T-cell (primary cell): ENCODE data around the gene MIEF1. TPM values are rescaled to one million over a fixed set of nuclear protein-coding genes. Genes with fewer than 3 reads are reported as not detected.

Experiments
- ATAC-seq, 4 experiments: fragments of 200-7000 bp in 3 of 4; fragments of 150-1000 bp in 1 of 4; cut with Tn5 transposase; replicated peaks in 1 of 4; 1 replicate in 3 of 4; 2 replicates in 1 of 4; pipeline ENCODE4 v1.10.0; 2021; ENCODE audit warnings: moderate library complexity in 3 of 4, mild to moderate bottlenecking in 2 of 4, moderate number of reproducible peaks in 1 of 4
- CTCF ChIA-PET, 2 donors: fragments of 300-600 bp; sonication (Branson Sonifier 250); formaldehyde crosslinking; loops; one replicate each; lab custom pipeline; 2022; ENCODE audit warnings: antibody characterized with exemption in 2 of 2; lab: Charles Lee
- POLR2A ChIA-PET, 2 donors: fragments of 300-600 bp; sonication (Branson Sonifier 250); formaldehyde crosslinking; loops; one replicate each; lab custom pipeline; 2022; ENCODE audit warnings: antibody characterized with exemption in 2 of 2; lab: Charles Lee
- DNase-seq, 35 experiments: peaks; one replicate each; pipeline versions ENCODE4 v3.0.0 to v3.0.0-alpha.2; 2013 to 2023
- H3K27ac ChIP-seq: one replicate; pipeline ENCODE4 v1.5.1; 2013; ENCODE audit warnings: low read length
- H3K27me3 ChIP-seq, 2 experiments: replicated peaks in 1 of 2; 1 replicate in 1 of 2; 2 replicates in 1 of 2; pipeline versions ENCODE4 v1.6.1 to v1.7.0; 2013; ENCODE audit warnings: low read length in 1 of 2, mixed read lengths in 1 of 2; ENCODE audit not compliant: control insufficient read depth in 2 of 2, insufficient read depth in 2 of 2; ENCODE audit errors: extremely low read depth in 1 of 2
- H3K36me3 ChIP-seq, 2 donors: 1 replicate in 1 of 2; 2 replicates in 1 of 2; pipeline versions ENCODE4 v1.6.1 to v1.7.0; 2013; ENCODE audit warnings: low read length in 1 of 2; ENCODE audit not compliant: control insufficient read depth in 2 of 2, insufficient read depth in 1 of 2; ENCODE audit errors: extremely low read depth in 1 of 2
- H3K4me1 ChIP-seq, 2 experiments: 1 replicate in 1 of 2; 2 replicates in 1 of 2; pipeline versions ENCODE4 v1.6.1 to v1.7.0; 2013; ENCODE audit warnings: low read length in 2 of 2, mixed read lengths in 1 of 2; ENCODE audit not compliant: insufficient read depth in 2 of 2, control insufficient read depth in 1 of 2; ENCODE audit errors: extremely low read depth in 1 of 2
- H3K4me3 ChIP-seq, 2 donors: 1 replicate in 1 of 2; 2 replicates in 1 of 2; pipeline versions ENCODE4 v1.5.1 to v1.7.0; 2013; ENCODE audit warnings: mild to moderate bottlenecking in 2 of 2, low read length in 1 of 2, moderate library complexity in 1 of 2; ENCODE audit not compliant: control insufficient read depth in 1 of 2; ENCODE audit errors: extremely low read depth in 1 of 2
- H3K9me3 ChIP-seq: 2 replicates; pipeline ENCODE4 v1.7.0; 2013
- H3K27ac Mint-ChIP-seq, 2 donors: one replicate each; pipeline ENCODE4 v1.8.0; 2020 to 2021; ENCODE audit warnings: mild to moderate bottlenecking in 2 of 2, mixed read lengths in 2 of 2
- H3K27me3 Mint-ChIP-seq, 2 donors: one replicate each; pipeline ENCODE4 v1.8.0; 2021 to 2022; ENCODE audit warnings: mixed read lengths in 2 of 2
- H3K36me3 Mint-ChIP-seq: one replicate; pipeline ENCODE4 v1.8.0; 2021; ENCODE audit warnings: mixed read lengths
- H3K4me1 Mint-ChIP-seq, 3 donors: one replicate each; pipeline ENCODE4 v1.8.0; 2020 to 2022; ENCODE audit warnings: mixed read lengths in 3 of 3, mild to moderate bottlenecking in 1 of 3
- H3K4me3 Mint-ChIP-seq, 3 donors: one replicate each; pipeline ENCODE4 v1.8.0; 2020 to 2022; ENCODE audit warnings: mild to moderate bottlenecking in 3 of 3, mixed read lengths in 3 of 3, moderate library complexity in 3 of 3
- H3K9me3 Mint-ChIP-seq, 3 donors: one replicate each; pipeline ENCODE4 v1.8.0; 2020 to 2022; ENCODE audit warnings: mixed read lengths in 3 of 3
- WGBS: methylation state at CpG from one replicate; pipeline ENCODE4 v1.1.5; 2013; ENCODE audit warnings: missing lambda C conversion rate; ENCODE audit not compliant: insufficient coverage; 5-methylcytosine and 5-hydroxymethylcytosine counted together
- total RNA-seq, 35 experiments: library from RNA in 6 of 35; stranded (reverse) in 6 of 35; fragments of 120-200 nt in 1 of 35; gene quantifications; one replicate each; pipeline versions ENCODE4 v1.2.1 to v1.2.4 and lab custom pipeline; 2013 to 2026

The MIEF1 gene
- total RNA-seq, 5 donors from 2014 or later (not counting 1 experiment from before 2014, with no cell fraction given) = 19.7 to 44.1 (median 38.5) TPM

DNA sequence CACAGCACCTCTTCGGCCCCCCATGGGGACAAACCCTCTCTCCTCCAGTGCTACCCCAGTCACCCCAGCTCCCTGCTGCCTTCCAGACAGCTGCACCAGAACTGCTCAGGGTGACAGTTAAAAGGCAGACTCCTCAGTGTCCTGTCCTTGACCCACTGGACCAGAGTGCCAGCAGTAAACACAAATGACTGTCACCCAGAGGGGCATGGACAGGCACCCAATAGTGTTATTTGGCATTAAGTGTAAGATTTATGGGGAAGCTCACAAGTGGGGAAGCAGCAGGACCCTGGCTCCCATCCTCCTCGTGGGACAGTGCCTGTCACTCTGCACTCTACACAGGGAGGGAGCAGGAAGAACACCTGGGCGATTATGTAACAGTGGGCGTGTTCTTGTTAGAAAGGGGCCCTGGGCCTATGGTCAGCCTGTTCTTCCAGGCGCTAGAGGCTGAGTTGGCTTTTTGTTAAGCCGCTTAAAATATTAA, 25.4 kb downstream of the MIEF1 start:
- Histone ChIP-seq H3K27ac (peak overlapping the region; percentile 40), H3K9me3 (no peaks in the 10 kb centered on the region), H3K4me3 (no peak overlapping the region), H3K4me1 (peaks cover 44 to 97% of the 10 kb centered on the region in 2 experiments), H3K36me3 (peaks cover 17 to 62% of the 10 kb centered on the region in 2 donors), H3K27me3 (no peaks in the 10 kb centered on the region)
- Mint-ChIP-seq H3K27ac (peak overlapping the region; percentile 85 to 92), H3K36me3 (peaks cover 30% of the 10 kb centered on the region), H3K4me3 (peak overlapping the region in 2 of 3 donors; percentile 5 to 97), H3K9me3 (no peaks in the 10 kb centered on the region), H3K27me3 (no peaks in the 10 kb centered on the region), H3K4me1 (peaks cover 88 to 91% (median 88%) of the 10 kb centered on the region in 3 donors)
- 78% methylated on average over 4 of the region's 6 CpGs for WGBS
- CTCF ChIA-PET = no interaction called here
- DNase-seq (peak in 1 of 35 experiments; percentile 11), ATAC-seq (no peak)
- POLR2A ChIA-PET = interaction anchor here in 1 of 2 donors (0.6 kb wide), 1 partner anchor 583 kb away, joined by 3 read pairs; no protein-coding TSS in a partner anchor

DNA sequence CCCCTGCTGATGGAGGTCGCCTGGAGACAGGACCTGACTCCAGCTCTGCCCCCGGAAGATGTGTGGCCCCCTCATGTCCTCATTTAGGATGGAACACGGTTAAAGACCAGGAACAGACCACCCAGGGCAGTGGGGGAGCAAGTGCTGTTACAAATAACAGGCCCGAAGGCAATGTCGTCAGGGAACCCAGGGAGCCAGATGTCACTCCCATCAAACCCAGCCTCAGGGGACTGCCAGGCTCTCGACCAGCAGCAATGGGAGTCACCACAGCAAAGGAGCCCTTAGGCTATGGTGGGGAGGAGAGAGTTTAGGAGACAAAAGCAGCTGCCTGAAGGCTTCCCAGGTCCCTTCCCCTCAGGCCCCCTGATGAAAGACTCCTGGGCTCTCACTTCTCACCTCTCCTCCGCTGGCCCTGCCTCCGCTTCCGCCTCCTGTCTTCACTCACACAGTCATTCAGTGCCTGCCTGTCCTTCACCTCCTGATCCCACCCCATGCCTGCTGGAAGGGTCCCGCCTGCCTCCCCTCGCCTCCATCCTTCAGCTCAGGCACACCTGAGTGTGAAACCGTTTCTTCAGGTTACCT, 26.1 kb downstream of the MIEF1 start:
- H3K4me3 ChIP-seq = no peak overlapping the region
- H3K9me3 ChIP-seq = no peaks in the 10 kb centered on the region
- DNase-seq (peak in 1 of 35 experiments; percentile 21), ATAC-seq (no peak)
- Mint-ChIP-seq H3K4me3 (peak overlapping the region in 2 of 3 donors; percentile 28 to 97), H3K4me1 (peaks cover 85 to 86% (median 85%) of the 10 kb centered on the region in 3 donors), H3K36me3 (peaks cover 27% of the 10 kb centered on the region), H3K27ac (peak overlapping the region; percentile 84 to 92), H3K27me3 (no peaks in the 10 kb centered on the region), H3K9me3 (no peaks in the 10 kb centered on the region)
- 81% methylated on average over 6 of the region's 12 CpGs for WGBS
- peaks cover 15 to 56% of the 10 kb centered on the region in 2 donors for H3K36me3 ChIP-seq
- H3K27ac ChIP-seq = peak overlapping the region; percentile 40
- H3K4me1 ChIP-seq = peaks cover 38 to 91% of the 10 kb centered on the region in 2 experiments
- POLR2A ChIA-PET = interaction anchor here in 1 of 2 donors (0.6 to 1.5 kb wide), 3 partner anchors 8 to 1339 kb away, joined by 3 to 19 read pairs (median 4); partner anchors contain the start of genes ATF4 and RPL3
- no peaks in the 10 kb centered on the region for H3K27me3 ChIP-seq
- CTCF ChIA-PET = interaction anchor here (0.5 to 2.7 kb wide), 10 partner anchors 12 to 527 kb away, joined by 3 to 27 read pairs (median 6); partner anchors contain the start of gene TAB1 (in 1 of the 2)

DNA sequence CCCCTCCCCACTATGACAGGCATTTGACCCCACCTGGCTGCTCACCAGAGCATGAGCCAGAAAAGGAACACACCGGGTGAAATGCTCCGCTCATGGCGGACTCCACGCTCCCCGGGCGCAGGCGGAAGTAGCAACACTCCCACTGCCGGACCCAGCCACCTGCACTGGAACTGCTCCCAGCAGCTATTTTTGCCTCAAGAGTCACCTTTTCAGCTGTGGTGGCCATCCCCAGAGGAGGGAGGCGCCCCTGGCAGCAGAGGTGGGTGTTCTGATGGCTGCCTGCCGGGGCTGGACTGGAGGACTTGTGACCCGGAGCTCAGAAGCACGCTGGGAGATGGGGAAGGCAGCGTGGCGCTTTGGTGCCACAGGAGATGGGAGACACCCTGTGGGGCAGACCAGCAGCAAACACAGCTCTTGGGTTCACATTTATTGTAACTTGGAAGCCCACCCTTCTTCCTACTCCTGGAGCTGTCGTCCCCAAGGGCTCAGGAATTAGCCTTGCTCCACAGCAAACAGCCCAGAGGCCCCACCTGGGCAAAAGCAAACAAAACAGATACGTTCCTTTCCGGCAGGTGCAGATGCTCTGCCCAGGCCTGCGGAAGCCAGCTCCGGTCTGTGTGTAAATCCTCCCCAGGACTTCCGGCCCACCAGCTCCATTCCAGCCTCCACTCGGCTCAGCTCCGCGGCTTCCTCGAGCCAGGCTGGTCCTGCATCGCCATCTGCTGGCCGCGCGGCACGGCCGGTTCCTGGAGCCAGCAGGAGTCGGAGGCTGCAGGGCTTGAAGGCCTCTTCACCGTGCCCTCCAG, 26.8 kb downstream of the MIEF1 start:
- POLR2A ChIA-PET = interaction anchor here in 1 of 2 donors (0.6 to 1.5 kb wide), 4 partner anchors 9 to 1339 kb away, joined by 3 to 19 read pairs (median 4); partner anchors contain the start of genes ATF4 and RPL3
- Histone ChIP-seq H3K4me3 (no peak overlapping the region), H3K27ac (peak overlapping the region; percentile 40), H3K4me1 (peaks cover 35 to 90% of the 10 kb centered on the region in 2 experiments), H3K9me3 (no peaks in the 10 kb centered on the region), H3K27me3 (no peaks in the 10 kb centered on the region), H3K36me3 (peaks cover 13 to 50% of the 10 kb centered on the region in 2 donors)
- no peaks in the 10 kb centered on the region for H3K27me3 Mint-ChIP-seq
- WGBS = 30% methylated on average over 26 of the region's 32 CpGs
- DNase-seq = peak; percentile 80 to 97 (median 91)
- no peaks in the 10 kb centered on the region for H3K9me3 Mint-ChIP-seq
- peaks cover 81 to 84% (median 82%) of the 10 kb centered on the region in 3 donors for H3K4me1 Mint-ChIP-seq
- peak overlapping the region; percentile 84 to 92 for H3K27ac Mint-ChIP-seq
- CTCF ChIA-PET = interaction anchor here (0.6 to 2.7 kb wide), 27 partner anchors 8 to 1328 kb away, joined by 3 to 27 read pairs (median 5); partner anchors contain the start of genes ATF4 (in 1 of the 2), CBX6 (in 1 of the 2), MIEF1 (in 1 of the 2) and RPL3 (in 1 of the 2)
- peaks cover 22% of the 10 kb centered on the region for H3K36me3 Mint-ChIP-seq
- ATAC-seq = peak; percentile 32 to 53 (median 43)
- H3K4me3 Mint-ChIP-seq = peak overlapping the region; percentile 51 to 97 (median 56)

DNA sequence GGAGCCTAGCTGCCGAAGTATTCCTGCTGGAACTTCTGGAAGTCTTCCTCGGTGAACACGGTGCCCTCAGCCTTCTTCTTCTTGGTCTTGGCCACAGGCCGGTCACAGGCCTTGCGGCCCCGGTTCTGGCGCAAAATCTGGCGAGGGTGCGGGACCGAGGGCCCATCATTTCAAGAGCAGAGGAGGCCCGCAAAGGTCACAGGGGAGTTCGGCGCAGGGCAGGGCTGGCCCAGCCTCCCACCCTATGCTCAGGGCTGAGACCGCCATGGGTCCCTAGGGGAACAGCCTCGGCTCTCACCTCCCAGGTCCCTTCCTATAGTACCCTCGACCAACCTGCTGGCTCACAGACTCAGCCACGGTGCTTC, 27.4 kb downstream of the MIEF1 start:
- 69% methylated on average over 17 of the region's 17 CpGs for WGBS
- peaks cover 77 to 82% (median 80%) of the 10 kb centered on the region in 3 donors for H3K4me1 Mint-ChIP-seq
- CTCF ChIA-PET = interaction anchor here (0.6 to 2.7 kb wide), 21 partner anchors 9 to 1328 kb away, joined by 3 to 27 read pairs (median 8); partner anchors contain the start of genes ATF4 (in 1 of the 2), MIEF1 (in 1 of the 2), TAB1 (in 1 of the 2) and XPNPEP3 (in 1 of the 2)
- peaks cover 35 to 86% of the 10 kb centered on the region in 2 experiments for H3K4me1 ChIP-seq
- H3K9me3 ChIP-seq = no peaks in the 10 kb centered on the region
- POLR2A ChIA-PET = interaction anchor here (0.5 to 1.5 kb wide), 5 partner anchors 9 to 515 kb away, joined by 3 to 19 read pairs (median 4); partner anchors contain the start of genes ATF4 (in 1 of the 2) and RPL3 (in 1 of the 2)
- no peaks in the 10 kb centered on the region for H3K27me3 ChIP-seq
- H3K4me3 Mint-ChIP-seq = peak overlapping the region; percentile 51 to 97 (median 56)
- H3K27ac ChIP-seq = no peak overlapping the region
- H3K9me3 Mint-ChIP-seq = no peaks in the 10 kb centered on the region
- ATAC-seq (no peak), DNase-seq (no peak)
- no peak overlapping the region for H3K4me3 ChIP-seq
- peak overlapping the region; percentile 84 to 92 for H3K27ac Mint-ChIP-seq
- no peaks in the 10 kb centered on the region for H3K27me3 Mint-ChIP-seq
- H3K36me3 ChIP-seq = peaks cover 7 to 44% of the 10 kb centered on the region in 2 donors
- peaks cover 22% of the 10 kb centered on the region for H3K36me3 Mint-ChIP-seq

DNA sequence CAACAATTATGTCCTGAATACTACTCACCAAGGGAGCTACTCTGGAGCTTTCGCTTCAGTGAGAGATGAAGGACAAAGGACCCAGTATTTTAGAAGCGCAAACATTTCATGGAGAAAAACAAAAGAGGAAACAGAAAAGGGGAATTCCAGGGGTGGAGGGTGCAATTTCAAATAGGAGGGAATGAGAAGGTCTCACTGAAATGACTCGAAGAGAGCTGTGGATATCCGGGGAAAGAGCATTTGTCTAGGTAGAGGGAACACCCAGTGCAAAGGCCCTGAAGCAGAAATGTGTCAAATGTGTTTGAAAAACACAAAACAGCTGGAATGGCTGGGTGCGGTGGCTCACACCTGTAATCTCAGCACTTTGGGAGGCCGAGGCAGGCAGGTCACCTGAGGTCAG, 28.0 kb downstream of the MIEF1 start:
- Mint-ChIP-seq H3K4me1 (peaks cover 72 to 76% (median 73%) of the 10 kb centered on the region in 3 donors), H3K4me3 (peak overlapping the region in 2 of 3 donors; percentile 92 to 97), H3K27ac (peak overlapping the region; percentile 71 to 92), H3K27me3 (no peaks in the 10 kb centered on the region), H3K9me3 (no peaks in the 10 kb centered on the region), H3K36me3 (peaks cover 18% of the 10 kb centered on the region)
- H3K27me3 ChIP-seq = no peaks in the 10 kb centered on the region
- H3K27ac ChIP-seq = peak overlapping the region; percentile 5
- DNase-seq = no peak
- peaks cover 3 to 40% of the 10 kb centered on the region in 2 donors for H3K36me3 ChIP-seq
- ChIA-PET POLR2A (interaction anchor here (0.5 to 1.2 kb wide), 5 partner anchors 11 to 514 kb away, joined by 3 to 11 read pairs (median 4); no protein-coding TSS in a partner anchor), CTCF (interaction anchor here (0.5 to 2.7 kb wide), 8 partner anchors 10 to 756 kb away, joined by 3 to 27 read pairs (median 6); partner anchors contain the start of gene MIEF1 (in 1 of the 2))
- H3K4me3 ChIP-seq = no peak overlapping the region
- H3K4me1 ChIP-seq = peaks cover 35 to 87% of the 10 kb centered on the region in 2 experiments
- WGBS = 83% methylated on average over 5 of the region's 6 CpGs
- no peak for ATAC-seq
- H3K9me3 ChIP-seq = no peaks in the 10 kb centered on the region
